Activated CD8-positive, alpha-beta memory T cell treated with anti-CD3 and anti-CD28 coated beads, Interleukin-2, amount 50 U/mL, for 24 hours (primary cell): Measurements from ENCODE around the gene RAB36.

Source experiments
- DNase-seq: peaks from one replicate; pipeline ENCODE4 v3.0.0-alpha.2; 2020; ENCODE audit errors: extremely low read depth

RAB36 gene

DNA sequence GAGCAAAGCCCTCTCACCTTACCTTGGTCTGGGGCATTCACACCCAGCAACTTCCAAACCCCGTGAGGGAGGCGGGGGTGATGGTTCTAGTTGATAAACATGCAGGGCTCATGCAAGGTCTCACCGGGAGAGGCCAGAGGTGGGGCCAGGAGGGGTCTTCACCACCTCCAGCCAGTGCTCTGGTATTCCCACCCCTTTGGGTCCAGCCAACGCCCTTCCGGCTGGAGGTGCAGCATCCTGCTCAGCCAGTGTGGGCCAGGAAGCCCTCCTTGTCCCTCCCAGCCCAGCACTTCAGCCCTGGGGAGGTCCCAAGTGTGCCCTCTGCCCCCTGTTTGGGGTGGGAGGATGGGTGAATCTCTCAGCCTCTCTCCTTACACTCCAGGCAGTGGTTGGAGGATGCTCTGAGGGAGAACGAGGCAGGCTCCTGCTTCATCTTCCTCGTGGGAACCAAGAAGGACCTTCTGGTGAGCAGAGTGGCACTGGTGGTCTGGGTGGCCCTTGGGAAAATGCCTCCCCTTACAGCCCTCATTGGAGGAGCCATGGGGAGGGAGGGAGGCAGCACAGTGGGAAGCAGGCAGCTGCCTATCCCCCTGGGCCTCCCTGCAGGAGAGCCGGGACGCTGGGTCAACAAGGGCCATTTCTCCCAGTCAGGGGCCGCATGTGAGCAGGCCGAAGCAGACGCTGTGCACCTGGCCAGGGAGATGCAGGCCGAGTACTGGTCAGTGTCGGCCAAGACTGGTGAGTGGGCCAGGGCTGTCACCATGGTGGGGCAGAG is 13.4 kb downstream of the RAB36 start:
- no peak for DNase-seq

DNA sequence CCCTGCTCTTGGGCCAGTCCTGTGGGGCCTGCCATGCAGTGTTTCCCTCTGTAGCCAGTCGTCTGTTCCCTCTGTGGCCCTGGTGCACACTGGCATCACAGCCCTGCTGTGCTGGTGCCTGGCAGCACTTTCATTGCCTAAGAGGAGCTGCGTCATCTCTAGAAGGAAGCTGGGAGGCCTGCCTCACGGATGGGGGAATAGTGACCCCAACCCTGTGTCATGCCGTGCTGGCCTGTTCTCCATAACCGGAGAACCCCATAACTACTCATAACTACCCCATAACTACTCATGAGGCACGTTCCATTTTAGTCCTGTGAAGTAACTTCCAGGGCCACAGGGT is 14.0 kb downstream of the RAB36 start:
- no peak for DNase-seq

DNA sequence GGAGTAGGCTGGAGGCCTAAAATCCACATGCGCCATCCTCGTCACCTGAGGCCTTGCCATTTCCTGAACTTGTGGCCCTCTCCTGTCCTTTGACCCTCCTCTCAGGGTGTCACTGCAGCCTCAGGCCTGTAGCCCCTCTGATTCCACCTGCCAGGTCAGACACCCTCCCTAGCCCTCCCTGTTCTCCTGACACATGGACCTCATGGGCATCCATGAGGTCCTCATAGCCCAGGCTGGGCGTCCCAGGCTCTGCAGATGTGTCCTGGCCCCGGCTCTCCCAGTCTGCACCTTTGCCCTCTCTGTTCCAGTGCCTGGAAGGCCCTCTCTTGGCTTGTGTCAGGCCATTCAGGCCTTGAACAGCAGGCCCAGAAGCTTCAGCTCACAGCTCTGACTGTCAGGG is 15.8 kb downstream of the RAB36 start:
- DNase-seq: no peak

DNA sequence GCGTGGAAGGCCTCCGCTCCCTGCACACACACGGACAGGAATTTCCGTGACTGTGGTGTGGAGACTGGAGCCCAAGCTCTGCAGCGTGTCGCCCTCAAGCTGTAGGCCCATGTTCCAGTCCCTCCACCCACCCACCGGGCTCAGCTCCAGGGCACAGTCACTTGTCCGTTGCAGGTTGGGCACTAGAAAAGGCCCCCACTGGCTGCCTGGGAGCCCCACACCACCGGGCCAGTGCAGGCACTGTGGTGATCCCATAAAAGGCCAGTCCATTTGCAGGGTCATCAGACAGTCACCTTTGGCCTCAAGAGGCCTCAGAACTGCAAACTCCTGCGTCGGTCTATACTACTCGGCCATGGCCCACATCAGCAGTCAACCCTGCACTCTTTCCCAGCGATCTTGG is 16.3 kb downstream of the RAB36 start:
- no peak for DNase-seq

DNA sequence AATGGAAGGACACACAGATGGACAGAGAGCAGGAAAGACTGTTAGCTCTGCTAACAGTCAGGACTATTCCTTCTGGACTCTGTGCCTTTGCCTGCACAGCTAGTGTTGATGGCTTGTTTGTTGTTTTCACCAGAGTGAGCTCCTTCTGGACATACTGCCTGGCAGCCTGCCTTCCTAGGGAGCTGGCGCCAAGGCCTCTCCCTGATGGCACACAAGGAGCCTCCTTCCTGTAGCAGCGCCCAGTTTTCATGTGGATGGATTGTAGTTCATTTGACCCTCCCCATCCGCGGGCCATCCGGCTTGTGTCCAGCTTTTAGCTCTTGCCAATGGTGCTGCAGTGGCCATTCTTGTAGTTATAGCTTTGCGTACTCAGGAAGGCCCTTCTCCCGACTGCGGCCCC is 18.4 kb downstream of the RAB36 start:
- DNase-seq: no peak

DNA sequence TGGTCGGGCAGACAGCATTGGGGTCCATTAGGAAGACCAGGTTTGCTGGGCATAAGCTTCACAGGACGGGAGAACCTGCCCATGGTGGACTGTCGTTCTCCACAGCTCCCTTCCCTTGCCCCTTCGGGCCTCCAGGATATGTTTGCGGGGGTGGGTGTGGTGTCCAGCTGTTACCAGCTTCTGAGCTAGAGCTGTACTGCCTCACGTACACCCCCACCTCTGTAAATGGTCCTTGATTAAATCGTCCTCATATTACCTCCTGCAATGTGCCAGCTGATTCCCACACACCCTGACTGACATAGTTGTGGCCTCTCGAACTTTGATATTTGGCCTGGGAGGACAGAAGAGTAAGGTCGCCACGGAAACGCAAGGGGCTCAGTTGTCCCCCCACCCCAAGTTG is 18.8 kb downstream of the RAB36 start:
- no peak for DNase-seq

DNA sequence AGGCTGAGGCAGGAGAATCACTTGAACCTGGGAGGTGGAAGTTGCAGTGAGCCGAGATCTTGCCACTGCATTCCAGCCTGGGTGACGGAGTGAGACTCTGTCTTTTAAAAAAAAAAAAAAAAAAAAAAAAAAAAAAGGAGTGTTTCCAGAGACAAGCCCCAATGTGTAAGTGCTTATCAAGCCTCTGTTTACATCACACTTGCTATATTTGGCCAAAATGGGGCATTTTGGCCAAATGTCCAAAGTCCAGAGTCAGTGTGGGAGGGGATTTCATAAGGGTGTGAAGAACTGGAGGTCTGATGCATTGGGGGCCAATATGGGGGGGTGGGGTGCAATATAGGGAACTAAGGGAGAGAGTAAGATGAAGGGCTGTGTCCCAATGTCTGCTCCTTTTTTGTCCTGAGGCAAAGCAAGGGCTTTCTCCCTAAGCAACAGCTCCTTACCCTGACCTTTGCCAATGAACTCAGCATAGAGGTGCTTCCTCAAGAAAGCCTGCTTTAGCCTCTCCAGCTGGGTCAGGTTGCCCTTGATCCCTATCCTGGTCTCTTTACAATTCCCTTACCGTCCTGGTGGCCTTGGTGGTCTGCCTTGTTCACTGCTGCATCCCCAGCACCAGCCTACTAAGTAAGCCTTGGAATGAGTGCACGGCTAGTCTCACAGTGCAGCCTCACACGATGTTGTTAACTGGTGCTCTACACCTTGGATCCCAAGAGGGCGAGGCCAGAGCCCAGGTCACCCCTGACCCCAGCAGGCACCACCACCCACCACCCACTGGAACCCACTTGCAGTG is 21.0 kb downstream of the RAB36 start:
- no peak for DNase-seq

DNA sequence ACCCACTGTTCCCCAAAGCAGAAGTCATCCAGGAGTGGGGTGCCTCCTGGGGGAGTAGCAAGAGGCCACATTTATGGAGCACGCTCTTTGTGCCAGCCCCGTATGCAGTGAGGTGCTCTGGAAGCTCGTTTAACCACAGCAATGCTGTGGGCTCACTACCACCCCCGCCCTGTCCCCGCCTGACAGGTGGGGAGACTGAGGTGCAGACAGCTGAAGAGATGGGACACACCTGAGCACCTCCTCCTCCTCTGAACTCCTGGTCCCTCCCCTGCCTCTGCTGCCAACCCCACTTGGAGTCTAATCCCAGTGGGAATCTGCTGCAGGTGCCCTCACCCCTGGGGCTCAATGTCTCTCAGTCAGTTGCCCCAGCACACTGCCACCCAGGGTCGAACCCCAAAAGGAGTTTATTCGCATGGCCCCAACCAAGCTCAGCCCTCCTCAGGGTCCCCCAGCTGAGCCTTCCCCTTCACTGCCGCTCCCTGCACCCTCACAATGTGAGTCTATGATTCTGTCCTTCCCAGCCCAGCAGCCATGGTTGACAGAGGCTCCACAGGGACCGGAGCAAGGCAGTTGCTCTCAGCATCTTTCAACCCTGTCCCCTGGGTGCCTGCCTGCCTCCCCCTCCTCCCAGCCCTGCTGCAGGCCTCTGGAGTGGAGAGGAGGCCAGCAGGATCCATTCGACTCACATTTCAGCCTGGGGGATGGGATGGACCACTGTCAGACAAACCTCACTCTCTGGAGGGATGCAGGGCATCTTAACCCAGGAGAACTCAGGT is 21.8 kb downstream of the RAB36 start:
- DNase-seq: no peak

DNA sequence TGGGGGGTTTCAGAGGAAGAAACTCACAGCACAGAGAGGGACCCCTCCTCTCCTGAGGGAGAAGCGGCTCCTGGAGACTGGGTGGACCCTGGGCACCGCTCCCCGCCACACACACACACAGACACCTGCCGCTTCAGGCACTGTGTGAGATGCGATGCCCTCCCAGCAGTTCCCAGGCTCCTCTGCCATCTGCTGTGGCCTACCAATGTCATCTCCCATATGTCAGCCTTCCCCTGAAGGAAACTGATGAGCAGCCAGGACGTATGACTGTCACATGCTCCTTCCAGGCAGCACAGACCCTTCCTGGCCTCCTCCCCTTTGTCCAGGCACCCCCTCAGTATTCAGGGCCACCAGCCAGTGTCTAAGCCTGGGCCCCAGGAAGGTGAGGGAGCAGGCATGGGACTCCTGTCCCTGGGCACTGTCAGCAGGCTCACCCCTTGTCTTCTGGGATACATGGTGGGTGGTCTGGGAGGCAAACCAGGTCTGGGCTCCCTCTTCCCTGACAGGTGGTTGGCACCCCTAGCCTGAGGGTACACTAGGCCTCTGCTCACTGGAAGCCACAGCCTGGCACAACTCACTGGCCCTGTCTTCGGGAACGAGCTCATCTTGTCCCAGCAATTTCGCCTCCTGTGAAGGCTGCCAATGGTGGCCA is 23.2 kb downstream of the RAB36 start:
- no peak for DNase-seq

DNA sequence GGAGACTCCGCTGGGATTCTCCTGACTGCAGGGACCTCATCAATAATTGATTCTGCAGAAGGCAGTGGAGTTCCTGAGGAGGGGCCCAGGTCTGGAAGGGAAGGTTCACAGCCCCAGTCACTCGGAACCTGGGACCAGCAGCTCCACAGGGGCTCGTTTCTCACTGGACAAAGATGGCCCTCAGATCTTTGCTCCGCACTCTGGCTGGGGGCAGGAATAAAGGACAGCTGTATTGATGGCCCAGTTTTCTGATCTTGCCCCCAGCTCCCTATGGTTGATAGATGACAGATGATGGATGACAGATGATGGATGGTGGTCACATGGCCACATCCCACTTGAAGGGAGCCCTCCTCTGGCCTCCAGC is 23.7 kb downstream of the RAB36 start:
- DNase-seq: no peak

DNA sequence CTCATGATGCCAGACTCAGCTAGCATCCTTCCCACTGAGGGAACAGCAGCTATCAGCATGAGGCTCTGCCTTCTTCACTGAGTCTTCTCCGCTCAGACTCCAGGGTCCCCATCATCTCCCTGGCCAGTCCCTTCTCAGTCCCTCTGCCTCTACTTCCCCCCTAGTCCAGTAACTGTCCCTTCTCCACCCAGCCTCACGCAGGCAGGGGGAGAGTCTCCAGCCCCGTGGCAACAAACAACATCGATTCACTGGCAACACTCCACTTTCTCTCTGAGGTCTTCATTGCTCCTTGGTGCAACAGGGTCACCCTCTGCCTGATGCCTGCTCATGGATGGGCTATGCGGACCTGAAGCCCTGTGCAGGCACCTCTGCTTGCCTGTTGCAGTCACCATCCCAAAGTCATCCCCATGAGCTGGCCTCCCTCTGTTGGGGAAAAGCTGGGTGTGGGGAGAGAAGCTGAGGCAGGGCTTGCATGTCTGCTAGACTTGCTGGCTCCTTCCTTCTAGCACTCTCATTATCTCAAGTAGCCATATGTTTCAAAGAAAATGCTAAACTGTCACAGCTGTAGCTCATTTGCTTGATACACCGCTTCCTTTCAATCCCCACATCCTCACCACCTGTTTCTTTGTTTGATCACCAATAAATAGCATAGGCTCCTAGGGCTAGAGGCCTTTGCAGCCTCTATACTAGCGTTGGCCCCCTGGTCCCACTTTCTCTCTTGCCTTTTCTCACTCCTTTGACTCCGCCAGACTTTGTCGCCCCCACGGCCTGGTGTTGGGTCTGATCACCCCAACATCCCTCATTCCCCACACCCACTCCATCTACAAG is 30.8 kb downstream of the RAB36 start:
- no peak for DNase-seq

DNA sequence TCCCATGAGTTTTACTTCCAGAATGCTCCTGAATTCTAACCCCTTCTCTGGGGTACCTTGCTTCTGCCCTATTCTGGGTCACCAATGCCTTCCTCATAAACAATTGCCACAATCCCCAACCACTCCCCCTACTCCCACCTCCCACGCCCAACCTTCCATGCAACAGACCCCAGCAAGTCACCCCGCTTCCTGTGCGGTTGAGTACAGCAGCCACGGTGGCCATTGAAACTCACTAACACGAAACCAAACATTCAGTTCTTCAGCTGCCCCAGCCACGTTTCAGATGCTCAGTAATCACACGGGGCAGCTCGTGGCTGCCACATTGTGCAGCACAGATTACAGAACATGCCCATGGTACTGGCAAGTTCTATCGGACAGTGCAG is 31.4 kb downstream of the RAB36 start:
- DNase-seq: no peak

DNA sequence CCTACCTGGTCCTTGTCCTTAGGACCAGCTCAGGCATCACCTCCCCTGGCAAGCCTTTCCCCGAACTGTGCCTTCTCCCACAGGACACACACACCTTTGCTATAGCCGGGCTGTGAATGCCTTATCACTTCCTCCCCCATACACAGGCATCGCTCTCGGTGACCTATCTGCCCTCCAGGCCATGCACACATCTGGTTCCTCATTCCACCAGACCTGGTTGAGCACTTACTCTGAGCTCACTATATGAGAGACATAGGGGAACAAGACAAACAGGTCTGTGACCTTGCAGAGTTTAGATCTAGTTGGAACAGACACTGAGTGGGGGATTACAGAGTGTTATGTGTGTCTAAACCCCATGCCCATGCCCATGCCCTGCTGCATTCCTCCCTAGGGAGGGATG is 31.9 kb downstream of the RAB36 start:
- no peak for DNase-seq

DNA sequence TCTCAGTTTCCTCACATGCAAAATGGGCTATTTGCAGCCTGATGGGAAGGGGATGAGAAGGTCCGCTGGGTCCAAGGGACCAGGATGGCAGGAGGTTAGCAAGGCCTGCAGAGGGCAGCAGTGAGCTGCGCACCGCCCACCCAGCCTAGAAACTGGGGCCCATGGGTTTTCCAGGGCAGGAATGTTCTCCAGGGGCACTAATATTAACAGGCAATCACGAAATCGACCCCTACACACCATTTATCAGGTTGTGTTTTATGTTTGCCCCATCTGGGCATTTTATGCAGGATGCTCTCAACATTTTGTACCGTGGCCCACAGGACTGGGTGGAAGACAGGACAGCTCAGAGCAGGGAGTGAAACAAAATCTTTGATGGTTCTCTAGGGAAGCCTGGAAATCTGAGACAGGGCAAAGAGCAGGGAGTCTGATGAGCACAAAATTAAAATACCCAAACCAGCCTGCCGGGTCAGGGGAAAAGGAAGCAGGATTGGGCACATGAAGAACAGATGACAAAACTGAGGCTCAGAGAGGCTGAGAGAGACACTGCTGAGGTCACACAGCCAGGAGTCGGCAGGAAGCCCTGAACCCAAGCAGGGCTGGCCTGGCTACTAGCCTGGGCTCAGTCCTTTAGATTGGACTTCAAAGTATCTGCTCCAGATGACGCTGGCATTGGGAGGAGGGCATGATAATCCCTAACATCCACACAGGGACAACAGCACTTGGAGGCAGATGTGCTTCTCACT is 33.4 kb downstream of the RAB36 start:
- DNase-seq: no peak

DNA sequence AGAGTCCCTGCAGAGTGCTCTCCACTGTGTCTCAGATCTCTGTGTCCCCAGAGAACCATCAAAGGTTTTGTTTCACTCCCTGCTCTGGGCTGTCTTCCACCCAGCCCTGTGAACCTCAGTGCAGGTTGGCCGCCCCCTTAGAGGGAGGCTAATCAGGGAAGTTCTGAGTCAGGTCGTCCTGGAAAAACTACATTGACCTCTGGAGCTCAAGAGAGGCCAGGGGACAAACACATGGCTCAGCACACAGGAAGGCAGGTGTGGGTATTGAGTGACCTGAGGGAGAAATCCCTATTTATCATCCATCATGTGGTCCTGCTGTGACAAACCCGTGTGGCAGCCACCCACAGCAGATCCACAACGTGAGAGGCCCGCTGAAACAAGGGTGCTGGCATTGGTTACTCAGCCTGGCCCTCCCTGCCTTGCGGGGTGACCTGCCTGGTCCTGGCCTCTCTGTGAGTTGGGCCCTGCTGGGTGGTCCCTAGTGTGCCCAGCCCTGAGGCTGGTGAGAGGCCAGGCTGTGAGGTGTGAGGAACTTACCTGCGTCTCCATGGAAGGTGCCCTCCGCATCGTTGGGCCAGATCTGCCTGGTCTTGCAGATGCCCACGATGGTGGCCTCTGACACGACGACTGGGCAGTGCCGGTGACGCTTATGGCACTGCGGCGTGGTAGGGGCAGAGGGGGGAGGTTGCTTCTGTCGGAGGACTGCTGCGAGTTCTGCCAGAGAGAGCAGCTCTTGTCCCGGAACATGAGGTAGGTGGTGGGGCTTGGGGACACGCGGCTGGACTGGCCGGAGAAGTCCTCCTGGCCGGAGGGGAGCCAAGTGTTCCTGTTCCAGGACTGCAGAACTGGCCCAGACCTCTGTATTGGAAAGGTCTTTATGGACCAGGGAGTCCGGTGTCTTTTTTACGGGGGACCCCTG is 34.4 kb downstream of the RAB36 start:
- no peak for DNase-seq

DNA sequence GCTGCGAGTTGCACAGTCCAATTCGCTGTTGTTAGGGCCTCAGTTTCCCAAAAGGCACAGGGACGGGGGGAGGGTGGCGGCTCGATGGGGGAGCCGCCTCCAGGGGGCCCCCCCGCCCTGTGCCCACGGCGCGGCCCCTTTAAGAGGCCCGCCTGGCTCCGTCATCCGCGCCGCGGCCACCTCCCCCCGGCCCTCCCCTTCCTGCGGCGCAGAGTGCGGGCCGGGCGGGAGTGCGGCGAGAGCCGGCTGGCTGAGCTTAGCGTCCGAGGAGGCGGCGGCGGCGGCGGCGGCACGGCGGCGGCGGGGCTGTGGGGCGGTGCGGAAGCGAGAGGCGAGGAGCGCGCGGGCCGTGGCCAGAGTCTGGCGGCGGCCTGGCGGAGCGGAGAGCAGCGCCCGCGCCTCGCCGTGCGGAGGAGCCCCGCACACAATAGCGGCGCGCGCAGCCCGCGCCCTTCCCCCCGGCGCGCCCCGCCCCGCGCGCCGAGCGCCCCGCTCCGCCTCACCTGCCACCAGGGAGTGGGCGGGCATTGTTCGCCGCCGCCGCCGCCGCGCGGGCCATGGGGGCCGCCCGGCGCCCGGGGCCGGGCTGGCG is 35.1 kb downstream of the RAB36 start, which contains the start of gene BCR:
Gene BCR (plus strand): TSS at position 209 of the 592 bp plus-strand sequence. CDS start 452 bp downstream, outside the sequence.
- DNase-seq: no peak

DNA sequence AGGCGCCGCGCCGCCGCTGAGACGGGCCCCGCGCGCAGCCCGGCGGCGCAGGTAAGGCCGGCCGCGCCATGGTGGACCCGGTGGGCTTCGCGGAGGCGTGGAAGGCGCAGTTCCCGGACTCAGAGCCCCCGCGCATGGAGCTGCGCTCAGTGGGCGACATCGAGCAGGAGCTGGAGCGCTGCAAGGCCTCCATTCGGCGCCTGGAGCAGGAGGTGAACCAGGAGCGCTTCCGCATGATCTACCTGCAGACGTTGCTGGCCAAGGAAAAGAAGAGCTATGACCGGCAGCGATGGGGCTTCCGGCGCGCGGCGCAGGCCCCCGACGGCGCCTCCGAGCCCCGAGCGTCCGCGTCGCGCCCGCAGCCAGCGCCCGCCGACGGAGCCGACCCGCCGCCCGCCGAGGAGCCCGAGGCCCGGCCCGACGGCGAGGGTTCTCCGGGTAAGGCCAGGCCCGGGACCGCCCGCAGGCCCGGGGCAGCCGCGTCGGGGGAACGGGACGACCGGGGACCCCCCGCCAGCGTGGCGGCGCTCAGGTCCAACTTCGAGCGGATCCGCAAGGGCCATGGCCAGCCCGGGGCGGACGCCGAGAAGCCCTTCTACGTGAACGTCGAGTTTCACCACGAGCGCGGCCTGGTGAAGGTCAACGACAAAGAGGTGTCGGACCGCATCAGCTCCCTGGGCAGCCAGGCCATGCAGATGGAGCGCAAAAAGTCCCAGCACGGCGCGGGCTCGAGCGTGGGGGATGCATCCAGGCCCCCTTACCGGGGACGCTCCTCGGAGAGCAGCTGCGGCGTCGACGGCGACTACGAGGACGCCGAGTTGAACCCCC is 35.8 kb downstream of the RAB36 start:
- DNase-seq: no peak

DNA sequence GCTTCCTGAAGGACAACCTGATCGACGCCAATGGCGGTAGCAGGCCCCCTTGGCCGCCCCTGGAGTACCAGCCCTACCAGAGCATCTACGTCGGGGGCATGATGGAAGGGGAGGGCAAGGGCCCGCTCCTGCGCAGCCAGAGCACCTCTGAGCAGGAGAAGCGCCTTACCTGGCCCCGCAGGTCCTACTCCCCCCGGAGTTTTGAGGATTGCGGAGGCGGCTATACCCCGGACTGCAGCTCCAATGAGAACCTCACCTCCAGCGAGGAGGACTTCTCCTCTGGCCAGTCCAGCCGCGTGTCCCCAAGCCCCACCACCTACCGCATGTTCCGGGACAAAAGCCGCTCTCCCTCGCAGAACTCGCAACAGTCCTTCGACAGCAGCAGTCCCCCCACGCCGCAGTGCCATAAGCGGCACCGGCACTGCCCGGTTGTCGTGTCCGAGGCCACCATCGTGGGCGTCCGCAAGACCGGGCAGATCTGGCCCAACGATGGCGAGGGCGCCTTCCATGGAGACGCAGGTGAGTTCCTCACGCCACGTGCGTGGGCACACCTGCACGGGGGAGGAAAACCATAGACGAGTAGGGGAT is 36.5 kb downstream of the RAB36 start:
- DNase-seq: no peak
